C4-2B (cell line): Measurements from ENCODE around the gene CYTIP.

Source experiments
- ZFX ChIP-seq: fragments of 450-650 bp; IDR thresholded peaks from 2 replicates; pipeline ENCODE4 v1.6.1; 2017
- TF ChIP-seq, protein P1 (sequence below): fragments of 450-650 bp; conservative IDR thresholded peaks from 2 replicates; pipeline ENCODE4 v1.5.1; 2017; ENCODE audit warnings: mild to moderate bottlenecking

DNA sequence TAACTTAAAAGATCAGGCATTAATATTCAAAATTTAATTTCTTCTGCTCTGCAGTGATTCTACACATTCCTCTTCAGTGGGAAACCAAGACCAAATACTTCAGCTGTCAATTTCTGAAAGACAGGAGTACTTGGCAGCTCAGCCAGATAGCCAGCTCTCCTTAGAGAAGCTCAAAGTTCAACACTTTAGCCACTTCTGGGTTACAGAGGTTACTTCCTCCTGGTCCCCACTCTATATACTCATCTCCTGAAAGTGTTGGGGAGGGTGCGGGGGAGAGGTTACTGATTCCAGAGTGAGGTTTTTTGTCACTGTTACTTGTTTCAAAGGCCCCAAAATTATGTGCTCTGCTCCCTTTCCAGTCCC is 4.1 kb downstream of the CYTIP start:
- TF ChIP-seq, protein P1, sequence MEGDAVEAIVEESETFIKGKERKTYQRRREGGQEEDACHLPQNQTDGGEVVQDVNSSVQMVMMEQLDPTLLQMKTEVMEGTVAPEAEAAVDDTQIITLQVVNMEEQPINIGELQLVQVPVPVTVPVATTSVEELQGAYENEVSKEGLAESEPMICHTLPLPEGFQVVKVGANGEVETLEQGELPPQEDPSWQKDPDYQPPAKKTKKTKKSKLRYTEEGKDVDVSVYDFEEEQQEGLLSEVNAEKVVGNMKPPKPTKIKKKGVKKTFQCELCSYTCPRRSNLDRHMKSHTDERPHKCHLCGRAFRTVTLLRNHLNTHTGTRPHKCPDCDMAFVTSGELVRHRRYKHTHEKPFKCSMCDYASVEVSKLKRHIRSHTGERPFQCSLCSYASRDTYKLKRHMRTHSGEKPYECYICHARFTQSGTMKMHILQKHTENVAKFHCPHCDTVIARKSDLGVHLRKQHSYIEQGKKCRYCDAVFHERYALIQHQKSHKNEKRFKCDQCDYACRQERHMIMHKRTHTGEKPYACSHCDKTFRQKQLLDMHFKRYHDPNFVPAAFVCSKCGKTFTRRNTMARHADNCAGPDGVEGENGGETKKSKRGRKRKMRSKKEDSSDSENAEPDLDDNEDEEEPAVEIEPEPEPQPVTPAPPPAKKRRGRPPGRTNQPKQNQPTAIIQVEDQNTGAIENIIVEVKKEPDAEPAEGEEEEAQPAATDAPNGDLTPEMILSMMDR = no peak
- TF ChIP-seq ZFX = no peak
